ENCODE results near the gene BPNT1. TPM values are rescaled to one million over a fixed set of nuclear protein-coding genes. Genes with fewer than 3 reads are reported as not detected.

The BPNT1 gene
- polyA plus RNA-seq, 12 donors, result 17.0 to 31.6 (median 24.6) TPM; not detected in 1

- no peak for DNase-seq
These were observed 76.1 kb downstream of the BPNT1 start for GRCh38 chr1:220013497-220013896.

- peak; percentile 24 for DNase-seq
These were observed 77.3 kb downstream of the BPNT1 start for GRCh38 chr1:220012259-220012658.

GRCh38 chr1:220011620-220012019 lies 78.0 kb downstream of the BPNT1 start:
- no peak for DNase-seq

Other genes with a start within 250 kb of the BPNT1 start
- gene SLC30A10, start 161.2 kb downstream of the BPNT1 start, polyA plus RNA-seq (ENCODE audit: insufficient read length in 12 of 12), result 1 to 10 TPM in 1 of 12 donors, under 1 TPM in 10, not detected in 1; 0.07 to 3.9 (median 0.24) TPM
- 100 to 1,000 TPM in 7 of 12 donors, 10 to 100 TPM in 4, not detected in 1; 45.5 to 118 (median 102) TPM for gene EPRS1, start 43.3 kb downstream of the BPNT1 start, polyA plus RNA-seq (ENCODE audit: insufficient read length in 12 of 12)
- gene IARS2, start 4.3 kb upstream of the BPNT1 start, polyA plus RNA-seq (ENCODE audit: insufficient read length in 12 of 12), result 10 to 100 TPM in 11 of 12 donors, not detected in 1; 45.1 to 61.4 (median 56.6) TPM
- gene RAB3GAP2, start 182.7 kb upstream of the BPNT1 start, polyA plus RNA-seq (ENCODE audit: insufficient read length in 12 of 12), result 10 to 100 TPM in 11 of 12 donors, not detected in 1; 14.9 to 28.2 (median 25.1) TPM

Data from muscle of arm (tissue), 12 donors.